ENCODE data around the gene ACBD3. TPM values are rescaled to one million over a fixed set of nuclear protein-coding genes. Genes with fewer than 3 reads are reported as not detected.

ACBD3 gene
- total RNA-seq, 1 donor from 2014 or later: 48.7 TPM

Other genes starting within 250 kb of the ACBD3 start
- gene LEFTY2, start 245.5 kb downstream of the ACBD3 start, total RNA-seq: not detected in 2 replicates
- gene SDE2, start 187.4 kb downstream of the ACBD3 start, total RNA-seq: 14.0 and 20.7 TPM in 2 replicates
- gene H3-3A, start 124.0 kb downstream of the ACBD3 start, total RNA-seq: 333 and 385 TPM in 2 replicates
- gene MIXL1, start 36.9 kb upstream of the ACBD3 start, total RNA-seq: 0.10 and 1.6 TPM in 2 replicates
- 2.3 and 3.6 TPM in 2 replicates for gene LIN9, start 122.4 kb upstream of the ACBD3 start, total RNA-seq
- gene PARP1, start 221.4 kb upstream of the ACBD3 start, total RNA-seq: 87.4 and 99.4 TPM in 2 replicates